Hepatocyte (in vitro differentiated cells): ENCODE data around the gene TSPY9. TPM values are rescaled to one million over a fixed set of nuclear protein-coding genes. Genes with fewer than 3 reads are reported as not detected.
"Not testable (repeated sequence)": the region's sequence is repeated elsewhere in the genome, so short reads cannot be mapped to it uniquely, and the experiment has no call there.

ENCODE experiments used
- DNase-seq: peaks from one replicate; pipeline ENCODE4 v3.0.0-alpha.2; 2016; ENCODE audit warnings: low spot score
- H2AFZ ChIP-seq: fragments of 200-600 bp; sonication (generic); 2 replicates; pipeline ENCODE4 v1.6.0; 2016; ENCODE audit warnings: antibody characterized with exemption, mild to moderate bottlenecking
- H3K27ac ChIP-seq: fragments of 200-600 bp; sonication (generic); 2 replicates; pipeline ENCODE4 v1.5.1; 2016; ENCODE audit warnings: mild to moderate bottlenecking
- H3K27me3 ChIP-seq: fragments of 200-600 bp; sonication (generic); 2 replicates; pipeline ENCODE4 v1.6.1; 2016
- H3K36me3 ChIP-seq: fragments of 200-600 bp; sonication (generic); replicated peaks from 2 replicates; pipeline ENCODE4 v1.5.1; 2016; ENCODE audit warnings: low read depth; ENCODE audit not compliant: insufficient read depth
- H3K4me1 ChIP-seq: fragments of 200-600 bp; sonication (generic); 2 replicates; pipeline ENCODE4 v1.5.1; 2016; ENCODE audit warnings: mild to moderate bottlenecking, moderate library complexity; ENCODE audit not compliant: insufficient read depth
- H3K4me2 ChIP-seq: fragments of 200-600 bp; sonication (generic); 2 replicates; pipeline ENCODE4 v1.6.0; 2016
- H3K4me3 ChIP-seq: fragments of 200-600 bp; sonication (generic); 2 replicates; pipeline ENCODE4 v1.5.1; 2016; ENCODE audit warnings: mild to moderate bottlenecking
- H3K79me2 ChIP-seq: fragments of 200-600 bp; sonication (generic); 2 replicates; pipeline ENCODE4 v1.6.0; 2017; ENCODE audit warnings: mild to moderate bottlenecking
- H3K9me2 ChIP-seq: fragments of 200-600 bp; sonication (generic); replicated peaks from 2 replicates; pipeline ENCODE4 v1.6.0; 2017; ENCODE audit warnings: mild to moderate bottlenecking; ENCODE audit not compliant: insufficient read depth
- H3K9me3 ChIP-seq: fragments of 200-600 bp; sonication (generic); 2 replicates; pipeline ENCODE4 v1.5.1; 2016; ENCODE audit warnings: low read depth, mild to moderate bottlenecking
- H4K20me1 ChIP-seq: fragments of 200-600 bp; sonication (generic); 2 replicates; pipeline ENCODE4 v1.6.0; 2016; ENCODE audit warnings: mild to moderate bottlenecking; ENCODE audit not compliant: insufficient read depth, poor library complexity, severe bottlenecking
- WGBS: methylation state at CpG from one replicate; pipeline ENCODE4 v1.1.6; 2016; ENCODE audit warnings: low lambda C conversion rate; ENCODE audit errors: missing lambda C conversion rate; 5-methylcytosine and 5-hydroxymethylcytosine counted together
- polyA plus RNA-seq: library from polyadenylated mRNA; unstranded; fragments of >200 nt; fragmentation: Nextera tagmentation; extraction: Ambion mirVana; gene quantifications from 2 replicates; pipeline ENCODE4 v1.2.1, GENCODE V29; 2016
- total RNA-seq: library from RNA; depleted of rRNA; stranded (reverse); fragments of >200 nt; gene quantifications from 2 replicates; pipeline ENCODE4 v1.2.3, GENCODE V29; 2014

TSPY9 gene
- total RNA-seq = not detected in 2 replicates
- polyA plus RNA-seq = not detected in 2 replicates

GRCh38 chrY:9486967-9487366 is at the start of gene TSPY9:
TSS of gene TSPY9 (plus strand) at chrY:9487267. CDS start at chrY:9487313, 46 bp downstream.
- H4K20me1 ChIP-seq, H3K79me2 ChIP-seq, H3K27ac ChIP-seq, H3K9me3 ChIP-seq, H3K27me3 ChIP-seq, H2AFZ ChIP-seq, H3K4me1 ChIP-seq, H3K9me2 ChIP-seq, DNase-seq, H3K4me3 ChIP-seq, H3K4me2 ChIP-seq, H3K36me3 ChIP-seq: not testable (repeated sequence)
- no CpG with 5 or more reads among the region's 26 CpGs for WGBS

GRCh38 chrY:9466655-9467054 is 20.4 kb upstream of the TSPY9 start, which contains the start of gene TSPY1:
TSS of gene TSPY1 (plus strand) at chrY:9466955. CDS start at chrY:9467001, 46 bp downstream.
- not testable (repeated sequence) for H3K27ac ChIP-seq, H3K9me3 ChIP-seq, H4K20me1 ChIP-seq, H3K9me2 ChIP-seq, H3K79me2 ChIP-seq, H3K36me3 ChIP-seq, H3K4me1 ChIP-seq, DNase-seq, H3K27me3 ChIP-seq, H2AFZ ChIP-seq, H3K4me2 ChIP-seq, H3K4me3 ChIP-seq
- WGBS = no CpG with 5 or more reads among the region's 25 CpGs

- H3K36me3 ChIP-seq, H3K4me1 ChIP-seq, H4K20me1 ChIP-seq, H2AFZ ChIP-seq, H3K9me2 ChIP-seq, H3K4me3 ChIP-seq, H3K27ac ChIP-seq, H3K27me3 ChIP-seq, H3K4me2 ChIP-seq, DNase-seq, H3K79me2 ChIP-seq, H3K9me3 ChIP-seq: not testable (repeated sequence)
- WGBS = no CpG with 5 or more reads among the region's 6 CpGs
Observed at GRCh38 chrY:9504396-9504795, 17.3 kb downstream of the TSPY9 start.

GRCh38 chrY:9516287-9516686 is 29.2 kb downstream of the TSPY9 start:
- not testable (repeated sequence) for H3K79me2 ChIP-seq, H3K9me2 ChIP-seq, H3K4me3 ChIP-seq, H2AFZ ChIP-seq, H4K20me1 ChIP-seq, H3K27me3 ChIP-seq, DNase-seq, H3K9me3 ChIP-seq, H3K4me2 ChIP-seq, H3K36me3 ChIP-seq, H3K4me1 ChIP-seq, H3K27ac ChIP-seq
- no CpG with 5 or more reads among the region's 12 CpGs for WGBS

- WGBS = no CpG with 5 or more reads among the region's 26 CpGs
- H3K79me2 ChIP-seq, H3K4me1 ChIP-seq, H2AFZ ChIP-seq, H3K9me2 ChIP-seq, H3K27me3 ChIP-seq, H3K4me3 ChIP-seq, H3K9me3 ChIP-seq, H4K20me1 ChIP-seq, H3K4me2 ChIP-seq, DNase-seq, H3K36me3 ChIP-seq, H3K27ac ChIP-seq: not testable (repeated sequence)
Observed at GRCh38 chrY:9527580-9527979, 40.5 kb downstream of the TSPY9 start, which contains the start of gene TSPY10. TSS of gene TSPY10 (plus strand) at chrY:9527880. CDS start at chrY:9527926, 46 bp downstream.

Other genes with a start within 250 kb of the TSPY9 start
- gene TSPY4, start 149.8 kb upstream of the TSPY9 start, total RNA-seq = not detected in 2 replicates
- not detected in 2 replicates for gene TSPY4, start 149.8 kb upstream of the TSPY9 start, polyA plus RNA-seq
- gene TSPY8, start 129.5 kb upstream of the TSPY9 start, total RNA-seq = not detected in 2 replicates
- gene TSPY8, start 129.5 kb upstream of the TSPY9 start, polyA plus RNA-seq = not detected in 2 replicates
- not detected in 2 replicates for gene TSPY3, start 88.8 kb upstream of the TSPY9 start, total RNA-seq
- gene TSPY3, start 88.8 kb upstream of the TSPY9 start, polyA plus RNA-seq = not detected in 2 replicates
- gene TSPY1, start 20.3 kb upstream of the TSPY9 start, total RNA-seq = not detected in 2 replicates
- not detected in 2 replicates for gene TSPY1, start 20.3 kb upstream of the TSPY9 start, polyA plus RNA-seq
- not detected in 2 replicates for gene TSPY10, start 40.6 kb downstream of the TSPY9 start, total RNA-seq
- not detected in 2 replicates for gene TSPY10, start 40.6 kb downstream of the TSPY9 start, polyA plus RNA-seq